ENCODE results near the gene RARG. TPM values are rescaled to one million over a fixed set of nuclear protein-coding genes. Genes with fewer than 3 reads are reported as not detected.
A peak's percentile ranks its signal among the peaks of the same experiment; 100 is the strongest.

The RARG gene
- total and polyA plus RNA-seq, 2 of the 4 experiments (the other 2 are of a cell fraction) = 7.9 to 30.9 TPM

- H2AFZ ChIP-seq (replicated peaks; ENCODE audit: low read length, poor library complexity) = no peak overlapping the region
- WGBS, 2 experiments (ENCODE audit: extremely low coverage in 2 of 2, insufficient read length in 1 of 2) = no CpG with 5 or more reads among the region's 2 CpGs
- H3K56ac ChIP-seq (ENCODE audit: extremely low read depth, insufficient read depth, low read length) = no peak overlapping the region
- H3K4ac ChIP-seq (ENCODE audit: low read depth, low read length) = peak overlapping the region; percentile 28; the same call in 1 of the 2 replicates
- POLR2A ChIA-PET (ENCODE audit: unreplicated experiment) = no interaction called here
- CTCF ChIA-PET = interaction anchor here (2.3 kb wide), 1 partner anchor 14 kb away, joined by 10 read pairs; no protein-coding TSS in a partner anchor
- no peaks in the 10 kb centered on the region for H3K27me3 ChIP-seq (ENCODE audit: control insufficient read depth, insufficient read depth, low read length)
- H2BK5ac ChIP-seq (ENCODE audit: low read depth, low read length, poor library complexity, severe bottlenecking) = no peak overlapping the region
- peaks cover 36 to 73% of the 10 kb centered on the region in 2 experiments for H3K79me1 ChIP-seq (ENCODE audit: low read depth in 1 of 2, low read length in 2 of 2)
- H3K4me1 ChIP-seq (ENCODE audit: control insufficient read depth, insufficient read depth, low read length) = peaks cover 17% of the 10 kb centered on the region
- H3K36me3 ChIP-seq (ENCODE audit: control insufficient read depth, insufficient read depth, low read length) = peaks cover 42% of the 10 kb centered on the region
- H3K18ac ChIP-seq (ENCODE audit: low read depth, low read length) = peak overlapping the region; percentile 15; the same call in 1 of the 2 replicates
- H4K8ac ChIP-seq (ENCODE audit: low read depth in 2 of 2, low read length in 2 of 2) = no peak overlapping the region
- intact Hi-C loops (cut with micrococcal nuclease) (no loop called here), dilution Hi-C loops (cut with HindIII; ENCODE audit: low sequenced_read_pairs, unreplicated experiment) (no loop called here), in situ Hi-C loops (cut with MboI; ENCODE audit: low sequenced_read_pairs) (no loop called here)
- H3K23ac ChIP-seq (ENCODE audit: low read depth, low read length) = peak overlapping the region; percentile 39
- H3K4me3 ChIP-seq (ENCODE audit: insufficient read depth, low read depth, low read length) = peak overlapping the region; percentile 3; the same call in 1 of the 2 replicates
- H3K4me2 ChIP-seq (ENCODE audit: low read depth, low read length) = peak overlapping the region; percentile 94
- H3K27ac ChIP-seq (ENCODE audit: insufficient read depth, low read length) = peak overlapping the region; percentile 60; the same call in 1 of the 2 replicates
- peak overlapping the region; percentile 57 for H3K9ac ChIP-seq (ENCODE audit: low read depth, low read length)
- H2BK15ac ChIP-seq (ENCODE audit: low read depth, low read length) = no peak overlapping the region
- TF ChIP-seq CHD1 (IDR thresholded peaks at IDR 0.05; ENCODE audit: low read depth, low read length) (no peak), MAZ (IDR thresholded peaks at IDR 0.05; ENCODE audit: borderline replicate concordance, low read depth, low read length) (no peak), RFX5 (IDR thresholded peaks at IDR 0.05; ENCODE audit: low read depth, low read length) (no peak), NFE2L2 (IDR thresholded peaks at IDR 0.05; ENCODE audit: low read depth, low read length) (no peak), BHLHE40 (IDR thresholded peaks at IDR 0.05; ENCODE audit: low read depth, low read length) (no peak), MAFK (IDR thresholded peaks at IDR 0.05; ENCODE audit: low read depth, low read length) (no peak), POLR2A (IDR thresholded peaks at IDR 0.05; ENCODE audit: low read depth, low read length) (no peak), ELK1 (IDR thresholded peaks at IDR 0.05; ENCODE audit: borderline replicate concordance, low read depth, low read length) (no peak), CTCF (conservative IDR thresholded peaks at IDR 0.05; ENCODE audit: low read depth, low read length) (no peak), SMC3 (IDR thresholded peaks at IDR 0.05; ENCODE audit: low read depth, low read length) (no peak), RCOR1 (IDR thresholded peaks at IDR 0.05; ENCODE audit: insufficient replicate concordance, low read length) (no peak), MXI1 (IDR thresholded peaks at IDR 0.05; ENCODE audit: borderline replicate concordance, low read depth, low read length) (no peak)
- no peak overlapping the region for H2AK9ac ChIP-seq (replicated peaks; ENCODE audit: low read depth, low read length, poor library complexity)
- H3K9me3 ChIP-seq (ENCODE audit: control insufficient read depth, insufficient read depth, low read length) = no peaks in the 10 kb centered on the region
- H2AK5ac ChIP-seq (ENCODE audit: low read depth, low read length) = peak overlapping the region; percentile 65; the same call in 1 of the 2 replicates
- 0 out of 2 replicates have a peak overlapping the region, but pooled peaks have one; percentile 12 for H3K14ac ChIP-seq (replicated peaks; ENCODE audit: low read depth, low read length)
- DNase-seq = no peak
- H4K91ac ChIP-seq (ENCODE audit: insufficient read depth, low read depth, low read length) = 0 out of 2 replicates have a peak overlapping the region, but pooled peaks have one; percentile 4
- H4K5ac ChIP-seq (ENCODE audit: low read depth, low read length) = no peak overlapping the region
- BruUV-seq (replicated peaks) = no TSS peak
- no peak for ATAC-seq (ENCODE audit: low read depth)
- H2BK20ac ChIP-seq (ENCODE audit: low read depth, low read length) = no peak overlapping the region
- no peak overlapping the region for H2BK120ac ChIP-seq (ENCODE audit: low read depth, low read length)
- peaks cover 21% of the 10 kb centered on the region; the same call in 1 of the 2 replicates for H4K20me1 ChIP-seq (ENCODE audit: insufficient read depth, low read length)
- H3K9me1 ChIP-seq (ENCODE audit: insufficient read depth, low read length) = peaks cover 12% of the 10 kb centered on the region
Observed at GRCh38 chr12:53182903-53183302, 49.1 kb downstream of the RARG start.
